Measurements from ENCODE around the gene RAX2.

The RAX2 gene

DNA sequence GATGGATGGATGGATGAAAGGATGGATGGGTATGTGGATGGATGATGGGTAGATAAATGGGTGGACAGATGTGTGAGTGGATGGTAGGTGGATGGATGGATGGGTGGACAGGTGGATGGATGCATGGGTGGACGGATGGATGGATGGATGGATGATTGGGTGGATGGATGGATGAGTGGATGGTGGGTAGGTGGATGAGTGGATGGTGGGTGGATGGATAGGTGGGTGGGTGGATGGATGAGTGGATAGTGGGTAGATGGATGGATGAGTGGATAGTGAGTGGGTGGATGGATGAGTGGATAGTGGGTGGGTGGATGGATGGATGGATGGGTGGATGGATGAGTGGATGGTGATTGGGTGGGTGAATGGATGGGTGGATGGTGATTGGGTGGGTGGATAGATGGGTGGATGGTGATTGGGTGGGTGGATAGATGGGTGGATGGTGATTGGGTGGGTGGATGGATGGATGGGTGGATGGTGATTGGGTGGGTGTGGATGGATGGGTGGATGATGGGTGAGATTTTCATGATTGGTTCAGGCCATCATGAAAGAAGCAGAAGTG lies 4.5 kb upstream of the RAX2 start:
- no peak overlapping the region for H3K4me3 ChIP-seq (ENCODE audit: extremely low read depth, insufficient read depth, low read length, poor library complexity, severe bottlenecking)
- H3K4me1 ChIP-seq (ENCODE audit: control insufficient read depth, insufficient read depth, low read length, poor library complexity, severe bottlenecking) = no peaks in the 10 kb centered on the region
- no peaks in the 10 kb centered on the region for H3K36me3 ChIP-seq (ENCODE audit: control insufficient read depth, insufficient read depth, low read length)
- WGBS, 2 experiments (ENCODE audit: insufficient coverage in 2 of 2) = 71 to 85% methylated on average over 1 of the region's 1 CpG
- H3K27ac ChIP-seq (ENCODE audit: low read depth, low read length, severe bottlenecking) = no peak overlapping the region
- H3K9me3 ChIP-seq (ENCODE audit: control insufficient read depth, low read length) = peaks cover 10% of the 10 kb centered on the region

DNA sequence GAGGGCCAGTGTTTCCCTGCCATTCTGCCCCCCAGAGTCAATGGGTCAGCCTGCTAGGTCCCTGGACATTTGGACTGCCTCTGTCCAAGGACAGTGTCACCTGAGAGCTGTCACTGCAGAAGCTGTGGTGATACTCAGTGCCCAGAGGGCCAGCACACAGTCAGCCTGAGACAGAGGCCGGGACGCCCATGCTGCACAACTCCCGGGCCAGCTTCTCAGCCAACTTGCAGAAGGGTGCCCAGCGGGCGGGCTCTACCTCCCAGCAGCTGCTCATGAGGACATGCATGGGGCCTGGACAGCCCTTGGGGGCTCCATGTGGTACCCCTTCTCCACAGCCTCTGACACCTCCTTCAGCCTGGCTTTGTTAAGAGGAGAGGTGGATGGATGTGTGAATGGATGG lies 3.8 kb upstream of the RAX2 start:
- WGBS, 2 experiments (ENCODE audit: insufficient coverage in 2 of 2) = 93 to 94% methylated on average over 5 of the region's 5 CpGs
- Histone ChIP-seq H3K4me1 (ENCODE audit: control insufficient read depth, insufficient read depth, low read length, poor library complexity, severe bottlenecking) (no peaks in the 10 kb centered on the region), H3K9me3 (ENCODE audit: control insufficient read depth, low read length) (peaks cover 2% of the 10 kb centered on the region), H3K36me3 (ENCODE audit: control insufficient read depth, insufficient read depth, low read length) (no peaks in the 10 kb centered on the region), H3K4me3 (ENCODE audit: extremely low read depth, insufficient read depth, low read length, poor library complexity, severe bottlenecking) (no peak overlapping the region), H3K27ac (ENCODE audit: low read depth, low read length, severe bottlenecking) (no peak overlapping the region)

DNA sequence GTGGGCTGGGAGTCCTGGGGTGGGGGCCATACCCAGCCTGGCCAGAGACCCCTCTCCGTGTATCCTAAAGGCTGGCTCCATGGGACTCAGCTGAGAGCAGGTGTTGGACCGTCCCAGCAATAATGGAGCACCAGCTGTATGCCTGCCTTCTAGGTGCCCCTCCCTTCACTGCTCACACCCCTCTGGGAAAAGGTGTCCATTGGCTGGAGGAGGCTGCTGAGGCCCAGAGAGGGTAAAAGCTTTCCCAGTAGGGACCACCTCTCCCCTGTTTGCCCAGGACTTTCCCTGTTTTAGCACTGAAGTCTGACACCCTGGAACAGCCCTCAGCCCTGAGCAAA lies 3.3 kb upstream of the RAX2 start:
- H3K36me3 ChIP-seq (ENCODE audit: control insufficient read depth, insufficient read depth, low read length) = no peaks in the 10 kb centered on the region
- no peaks in the 10 kb centered on the region for H3K9me3 ChIP-seq (ENCODE audit: control insufficient read depth, low read length)
- H3K27ac ChIP-seq (ENCODE audit: low read depth, low read length, severe bottlenecking) = no peak overlapping the region
- H3K4me1 ChIP-seq (ENCODE audit: control insufficient read depth, insufficient read depth, low read length, poor library complexity, severe bottlenecking) = no peaks in the 10 kb centered on the region
- 69 to 84% methylated on average over 2 of the region's 2 CpGs for WGBS, 2 experiments (ENCODE audit: insufficient coverage in 2 of 2)
- no peak overlapping the region for H3K4me3 ChIP-seq (ENCODE audit: extremely low read depth, insufficient read depth, low read length, poor library complexity, severe bottlenecking)

DNA sequence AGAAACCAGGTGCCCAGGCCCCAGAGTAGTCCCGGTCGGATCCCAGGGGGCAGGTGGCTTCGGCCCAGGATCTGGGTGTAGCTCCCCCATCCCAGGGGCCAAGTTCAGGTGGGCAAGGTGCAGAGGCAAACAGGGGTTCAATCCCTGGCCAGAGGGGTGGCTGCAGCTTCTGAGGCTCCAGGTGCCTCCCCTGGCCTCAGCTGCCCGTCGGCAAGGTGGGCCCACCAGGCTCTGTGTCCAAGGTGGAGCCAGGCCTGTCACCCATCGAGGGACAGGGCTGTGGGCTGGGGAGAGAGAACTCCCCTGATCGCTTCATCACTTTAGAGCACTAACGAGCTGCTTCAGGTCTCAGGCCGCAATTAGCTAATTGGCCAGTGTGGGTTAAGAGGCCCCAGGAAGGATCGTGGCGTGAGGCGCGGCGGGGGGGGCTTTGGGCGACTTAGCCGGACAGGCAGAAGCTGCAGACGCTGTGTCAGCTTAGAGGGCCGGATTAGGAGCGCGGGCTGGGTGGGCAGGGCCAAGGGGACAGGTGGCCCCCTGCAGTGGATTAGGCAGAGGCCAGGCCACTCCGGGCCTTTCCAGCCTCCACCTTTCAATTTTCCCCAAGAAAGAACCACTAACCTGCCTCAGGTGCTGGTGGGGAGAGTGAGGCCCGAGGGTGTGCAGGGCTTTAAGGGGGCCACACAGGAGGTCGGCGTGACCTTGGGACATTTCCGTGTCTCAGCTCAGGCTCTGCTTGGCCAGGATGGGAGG lies 2.8 kb upstream of the RAX2 start:
- H3K4me3 ChIP-seq (ENCODE audit: extremely low read depth, insufficient read depth, low read length, poor library complexity, severe bottlenecking) = no peak overlapping the region
- no peaks in the 10 kb centered on the region for H3K4me1 ChIP-seq (ENCODE audit: control insufficient read depth, insufficient read depth, low read length, poor library complexity, severe bottlenecking)
- H3K27ac ChIP-seq (ENCODE audit: low read depth, low read length, severe bottlenecking) = no peak overlapping the region
- H3K36me3 ChIP-seq (ENCODE audit: control insufficient read depth, insufficient read depth, low read length) = no peaks in the 10 kb centered on the region
- 84 to 87% methylated on average over 20 to 22 of the region's 25 CpGs for WGBS, 2 experiments (ENCODE audit: insufficient coverage in 2 of 2)
- H3K9me3 ChIP-seq (ENCODE audit: control insufficient read depth, low read length) = no peaks in the 10 kb centered on the region

DNA sequence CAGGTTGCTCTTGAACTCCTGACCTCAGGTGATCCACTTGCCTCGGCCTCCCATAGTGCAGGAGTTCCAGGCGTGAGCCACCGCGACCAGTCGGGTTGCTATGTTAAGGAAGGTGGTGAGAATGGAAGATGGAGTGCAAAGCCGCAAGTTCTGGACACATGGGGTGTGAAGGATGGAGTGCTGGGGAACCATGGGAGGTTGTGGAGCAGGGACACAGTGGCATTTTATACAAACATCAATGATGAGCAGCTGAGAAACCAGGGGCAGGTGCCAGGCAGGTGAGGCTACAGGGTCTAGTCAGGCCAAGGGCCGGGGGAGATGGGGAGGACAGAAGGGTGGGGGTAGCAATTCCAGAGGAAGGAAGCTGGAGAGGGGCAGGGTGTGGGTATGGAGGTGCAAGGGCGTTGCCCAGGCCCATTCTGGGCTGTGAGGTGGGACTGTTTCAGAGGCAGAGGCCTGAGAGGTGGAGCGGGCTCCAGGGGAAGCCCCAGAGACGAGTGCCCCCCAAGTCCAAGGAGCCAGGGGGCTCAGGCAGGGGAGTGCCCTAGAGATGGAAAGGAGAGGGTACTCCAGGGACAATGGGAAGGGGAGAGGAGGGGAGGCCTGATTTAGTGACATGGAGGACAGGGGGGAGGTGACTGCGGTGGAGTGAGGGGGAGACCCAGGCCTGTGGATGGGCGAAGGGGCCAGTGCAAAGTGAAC lies 1.9 kb upstream of the RAX2 start:
- Histone ChIP-seq H3K27ac (ENCODE audit: low read depth, low read length, severe bottlenecking) (no peak overlapping the region), H3K9me3 (ENCODE audit: control insufficient read depth, low read length) (no peaks in the 10 kb centered on the region), H3K36me3 (ENCODE audit: control insufficient read depth, insufficient read depth, low read length) (no peaks in the 10 kb centered on the region), H3K4me3 (ENCODE audit: extremely low read depth, insufficient read depth, low read length, poor library complexity, severe bottlenecking) (no peak overlapping the region), H3K4me1 (ENCODE audit: control insufficient read depth, insufficient read depth, low read length, poor library complexity, severe bottlenecking) (no peaks in the 10 kb centered on the region)
- WGBS, 2 experiments (ENCODE audit: insufficient coverage in 2 of 2) = 76 to 86% methylated on average over 7 to 12 of the region's 12 CpGs

DNA sequence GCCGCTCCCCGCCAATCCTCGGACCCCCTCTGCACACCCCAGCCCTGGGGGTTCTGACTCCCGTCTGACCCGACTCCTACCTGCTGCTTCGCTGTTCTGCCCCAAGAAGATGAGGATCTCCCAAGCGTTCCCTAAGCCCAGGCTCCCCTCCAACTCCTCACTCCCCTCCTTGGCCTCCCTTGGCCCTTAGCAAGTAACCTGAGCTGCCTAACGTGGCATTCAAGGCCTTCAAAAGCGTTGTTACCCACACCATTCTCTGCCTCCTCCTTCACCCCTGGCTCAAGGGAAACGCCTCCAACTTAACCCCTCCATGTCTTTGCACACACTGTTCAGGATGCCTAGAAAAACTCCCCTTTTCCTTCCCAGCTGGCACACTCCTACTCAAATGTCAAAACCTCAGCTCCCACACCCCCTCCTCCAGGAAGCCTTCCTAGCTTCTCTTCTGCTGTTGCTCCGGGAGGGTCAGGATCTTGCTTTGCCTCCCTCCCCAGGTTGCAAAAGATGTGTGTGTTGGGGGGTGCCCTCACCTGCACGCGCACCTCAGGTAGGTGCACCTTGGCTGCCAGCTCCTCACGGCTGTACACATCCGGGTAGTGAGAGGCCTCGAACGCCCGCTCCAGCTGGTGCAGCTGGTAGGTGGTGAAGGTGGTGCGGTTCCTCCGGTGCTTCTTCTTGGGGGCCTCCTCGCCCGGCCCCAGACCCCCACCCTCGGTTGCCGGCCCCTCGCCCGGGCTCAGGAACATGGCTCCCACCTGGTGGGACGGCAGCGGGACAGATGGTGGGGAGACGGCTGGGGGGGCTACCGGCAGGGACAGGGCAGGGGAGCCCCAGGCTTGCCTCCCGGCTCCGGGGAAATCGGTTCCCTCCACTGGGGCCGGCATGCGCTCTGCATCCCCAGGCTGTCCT lies 775 bp downstream of the RAX2 start:
- no peak overlapping the region for H3K4me3 ChIP-seq (ENCODE audit: extremely low read depth, insufficient read depth, low read length, poor library complexity, severe bottlenecking)
- H3K36me3 ChIP-seq (ENCODE audit: control insufficient read depth, insufficient read depth, low read length) = peaks cover 9% of the 10 kb centered on the region
- H3K9me3 ChIP-seq (ENCODE audit: control insufficient read depth, low read length) = no peaks in the 10 kb centered on the region
- 71 to 72% methylated on average over 24 to 27 of the region's 35 CpGs for WGBS, 2 experiments (ENCODE audit: insufficient coverage in 2 of 2)
- no peaks in the 10 kb centered on the region for H3K4me1 ChIP-seq (ENCODE audit: control insufficient read depth, insufficient read depth, low read length, poor library complexity, severe bottlenecking)
- H3K27ac ChIP-seq (ENCODE audit: low read depth, low read length, severe bottlenecking) = no peak overlapping the region

DNA sequence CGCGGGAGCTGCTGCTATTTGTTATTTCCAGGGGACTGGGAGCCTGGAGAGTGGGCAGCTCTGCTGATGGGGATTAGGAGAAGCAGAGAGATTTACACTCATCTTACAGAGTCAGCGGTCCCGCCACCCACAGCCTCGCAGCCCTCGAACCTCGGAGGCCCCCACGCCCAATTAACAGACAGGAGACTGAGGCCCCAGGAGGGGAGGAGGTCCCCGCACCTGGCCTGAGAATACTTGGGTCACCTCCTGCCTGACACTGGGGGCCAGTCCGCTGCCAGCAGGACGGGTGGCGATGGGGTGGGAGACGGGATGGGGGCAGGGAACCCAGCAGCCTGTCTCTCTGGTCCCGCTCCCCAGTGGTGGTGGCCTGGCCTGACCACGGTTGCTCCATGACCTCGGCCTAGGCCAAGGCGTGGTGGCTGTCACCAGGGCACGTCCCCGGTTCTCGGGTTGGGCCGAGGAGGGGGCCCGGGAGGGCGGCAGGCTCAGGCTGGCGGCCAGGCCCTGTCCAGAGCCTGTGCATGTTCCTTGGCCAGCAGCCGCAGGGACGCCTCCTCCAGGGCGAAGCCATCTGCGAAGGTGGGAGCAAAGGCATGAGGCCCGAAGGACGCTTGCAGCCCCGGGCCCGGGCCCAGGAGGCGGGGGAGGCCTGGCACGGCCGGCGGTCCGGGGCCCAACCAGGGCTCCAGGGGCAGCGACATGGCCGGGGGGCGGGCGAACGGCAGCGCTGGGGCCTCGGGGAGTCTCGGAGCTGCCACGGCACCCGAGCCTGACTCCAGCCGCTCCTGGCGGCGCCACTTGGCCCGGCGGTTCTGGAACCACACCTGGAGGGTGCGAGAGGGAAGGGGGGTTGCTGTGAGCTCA lies 1.7 kb downstream of the RAX2 start:
- no peak overlapping the region for H3K4me3 ChIP-seq (ENCODE audit: extremely low read depth, insufficient read depth, low read length, poor library complexity, severe bottlenecking)
- H3K36me3 ChIP-seq (ENCODE audit: control insufficient read depth, insufficient read depth, low read length) = peaks cover 9% of the 10 kb centered on the region
- H3K27ac ChIP-seq (ENCODE audit: low read depth, low read length, severe bottlenecking) = no peak overlapping the region
- 88 to 89% methylated on average over 45 to 47 of the region's 53 CpGs for WGBS, 2 experiments (ENCODE audit: insufficient coverage in 2 of 2)
- H3K4me1 ChIP-seq (ENCODE audit: control insufficient read depth, insufficient read depth, low read length, poor library complexity, severe bottlenecking) = no peaks in the 10 kb centered on the region
- no peaks in the 10 kb centered on the region for H3K9me3 ChIP-seq (ENCODE audit: control insufficient read depth, low read length)

DNA sequence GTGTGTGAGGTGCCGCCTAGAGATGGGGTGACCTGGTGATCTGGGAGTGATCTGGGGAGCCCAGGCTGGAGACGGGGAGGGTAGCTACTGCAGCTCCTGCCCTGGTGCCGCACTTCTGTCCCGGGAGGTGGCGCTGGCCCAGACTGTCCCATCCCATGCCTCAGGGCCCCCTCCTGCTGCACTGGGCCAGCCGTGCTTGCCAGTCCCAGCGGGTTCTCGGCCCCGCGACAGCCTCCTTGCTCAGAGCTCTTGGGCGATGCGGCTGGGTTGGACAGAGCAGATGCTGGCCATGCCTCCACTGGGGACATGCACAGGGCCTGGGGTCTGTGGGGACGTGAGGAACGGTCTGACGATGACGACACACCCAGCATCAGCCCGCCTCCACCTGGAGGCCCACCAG lies 2.5 kb downstream of the RAX2 start:
- Histone ChIP-seq H3K4me1 (ENCODE audit: control insufficient read depth, insufficient read depth, low read length, poor library complexity, severe bottlenecking) (no peaks in the 10 kb centered on the region), H3K9me3 (ENCODE audit: control insufficient read depth, low read length) (no peaks in the 10 kb centered on the region), H3K4me3 (ENCODE audit: extremely low read depth, insufficient read depth, low read length, poor library complexity, severe bottlenecking) (no peak overlapping the region), H3K36me3 (ENCODE audit: control insufficient read depth, insufficient read depth, low read length) (peaks cover 14% of the 10 kb centered on the region), H3K27ac (ENCODE audit: low read depth, low read length, severe bottlenecking) (no peak overlapping the region)
- 90 to 91% methylated on average over 14 to 16 of the region's 17 CpGs for WGBS, 2 experiments (ENCODE audit: insufficient coverage in 2 of 2)

DNA sequence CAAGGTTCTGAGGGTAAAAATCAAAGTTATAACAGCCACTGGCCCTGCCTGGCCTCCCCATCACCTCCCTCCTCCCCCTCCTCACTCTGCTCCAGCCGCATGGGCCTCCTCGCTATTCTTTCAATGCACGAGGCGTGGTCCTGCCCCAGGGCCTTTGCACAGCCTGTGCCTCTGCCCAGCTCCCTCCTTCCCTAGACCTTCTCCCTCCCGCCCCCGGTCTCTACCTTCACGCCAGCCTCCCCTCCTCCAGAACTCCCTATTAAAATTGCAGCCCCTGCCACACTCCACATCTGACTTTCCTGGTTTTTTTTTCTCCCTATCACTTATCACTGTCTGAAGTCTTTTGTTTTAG lies 3.3 kb downstream of the RAX2 start:
- 93 to 95% methylated on average over 4 to 7 of the region's 7 CpGs for WGBS, 2 experiments (ENCODE audit: insufficient coverage in 2 of 2)

More for the DNA sequence above, 3.3 kb downstream of the RAX2 start:
- H3K9me3 ChIP-seq (ENCODE audit: control insufficient read depth, low read length) = no peaks in the 10 kb centered on the region
- no peaks in the 10 kb centered on the region for H3K4me1 ChIP-seq (ENCODE audit: control insufficient read depth, insufficient read depth, low read length, poor library complexity, severe bottlenecking)
- H3K27ac ChIP-seq (ENCODE audit: low read depth, low read length, severe bottlenecking) = no peak overlapping the region
- H3K4me3 ChIP-seq (ENCODE audit: extremely low read depth, insufficient read depth, low read length, poor library complexity, severe bottlenecking) = no peak overlapping the region
- H3K36me3 ChIP-seq (ENCODE audit: control insufficient read depth, insufficient read depth, low read length) = peaks cover 14% of the 10 kb centered on the region
